Measurements from ENCODE around the gene NEURL4.

The NEURL4 gene

DNA sequence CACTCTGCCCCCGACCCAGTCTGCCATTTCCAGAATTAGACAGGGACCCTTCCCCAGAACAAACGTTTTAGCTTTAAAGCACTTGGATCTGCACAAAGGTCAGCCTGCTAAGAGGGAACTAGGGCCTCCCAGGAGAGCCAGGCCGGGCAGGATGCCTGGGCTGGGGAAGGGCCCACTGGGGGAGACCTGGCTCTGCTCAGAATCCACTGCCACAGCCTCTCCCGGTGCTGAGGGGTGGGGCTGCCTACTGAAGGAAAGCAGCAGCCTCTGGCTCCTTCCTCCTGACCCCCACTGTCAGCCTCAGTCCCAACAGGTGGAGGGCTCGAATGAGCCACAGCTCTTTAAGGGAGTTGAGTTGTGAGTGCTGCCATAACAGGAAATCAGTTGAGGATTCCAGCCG lies 36.4 kb downstream of the NEURL4 start:
- peaks cover 51 to 83% (median 63%) of the 10 kb centered on the region in 11 experiments for H3K27me3 ChIP-seq
- peaks cover 15 to 41% (median 37%) of the 10 kb centered on the region in 10 experiments for H3K4me1 ChIP-seq
- no peak for TF ChIP-seq Cebpa-rat (IDR thresholded peaks at IDR 0.05)

DNA sequence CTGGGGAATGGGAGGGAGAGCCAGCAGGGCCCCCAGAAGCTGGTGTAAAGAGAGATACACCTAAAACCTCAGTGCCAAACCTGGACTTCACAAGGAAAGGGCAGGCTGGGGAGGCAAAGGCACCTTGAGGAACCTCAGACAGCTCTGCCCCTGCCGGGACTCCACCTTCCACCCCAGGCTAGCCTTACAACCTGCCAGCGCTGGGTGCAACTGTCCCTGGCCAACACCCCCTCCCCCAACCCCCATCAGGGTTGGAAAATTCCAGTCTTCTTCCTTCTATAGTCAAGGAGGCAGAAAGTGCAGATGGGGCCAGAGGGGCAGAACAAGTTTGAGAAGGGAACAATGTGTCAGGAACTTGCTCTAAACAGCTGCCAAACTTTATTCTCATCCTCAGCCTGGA lies 36.9 kb downstream of the NEURL4 start:
- Histone ChIP-seq H3K9ac (no peak overlapping the region), H3K4me3 (no peak overlapping the region), H3K9me3 (replicated peaks in 1 of 11) (no peaks in the 10 kb centered on the region), H3K36me3 (no peaks in the 10 kb centered on the region), H3K27me3 (peaks cover 51 to 81% (median 64%) of the 10 kb centered on the region in 11 experiments), H3K4me1 (peaks cover 15 to 41% (median 37%) of the 10 kb centered on the region in 10 experiments), H3K4me2 (0 out of 22 replicates have a peak overlapping the region, but pooled peaks of 1 of the 11 experiments have one; percentile 2), H4K20me1 (peaks cover 0 to 16% (median 0%) of the 10 kb centered on the region in 11 experiments; a peak in 3 of 22 replicates), H3K27ac (no peak overlapping the region)
- TF ChIP-seq Cebpa-rat (IDR thresholded peaks at IDR 0.05), result no peak

More for the DNA sequence above, 36.4 kb downstream of the NEURL4 start:
- Histone ChIP-seq H3K9me3 (replicated peaks in 1 of 11) (no peaks in the 10 kb centered on the region), H4K20me1 (peaks cover 0 to 16% (median 0%) of the 10 kb centered on the region in 11 experiments; a peak in 3 of 22 replicates), H3K9ac (no peak overlapping the region), H3K36me3 (no peaks in the 10 kb centered on the region), H3K4me2 (peak overlapping the region in 5 of 11 experiments; percentile 2 to 76 (median 14); a peak in 8 of 22 replicates), H3K27ac (no peak overlapping the region), H3K4me3 (no peak overlapping the region)

DNA sequence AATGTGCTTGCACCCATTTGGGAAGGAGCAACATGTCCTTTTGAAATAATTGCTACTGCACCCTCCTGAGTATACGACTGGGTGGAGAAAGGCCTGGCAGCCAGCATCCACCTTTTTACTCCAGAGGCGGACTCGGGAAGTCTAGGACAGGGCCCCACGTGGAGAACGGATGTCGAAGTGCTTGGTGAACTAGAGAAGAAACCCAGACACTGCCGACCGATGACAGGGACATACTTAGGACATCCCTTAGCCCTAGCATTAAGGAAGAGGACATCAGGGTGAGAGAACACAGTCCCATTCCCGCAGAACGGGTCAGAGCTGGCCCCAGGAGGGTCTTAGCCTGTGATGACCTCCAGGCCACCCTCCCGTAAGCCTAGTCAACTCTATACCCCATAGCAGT lies 38.5 kb downstream of the NEURL4 start:
- no peak for TF ChIP-seq Cebpa-rat (IDR thresholded peaks at IDR 0.05)
- Histone ChIP-seq H3K9ac (no peak overlapping the region), H3K27me3 (peaks cover 44 to 66% (median 52%) of the 10 kb centered on the region in 11 experiments), H4K20me1 (peaks cover 0 to 13% (median 0%) of the 10 kb centered on the region in 11 experiments; a peak in 3 of 22 replicates), H3K27ac (no peak overlapping the region), H3K4me1 (peaks cover 4 to 39% (median 36%) of the 10 kb centered on the region in 10 experiments; a peak in 19 of 20 replicates), H3K4me3 (no peak overlapping the region), H3K4me2 (no peak overlapping the region), H3K9me3 (replicated peaks in 1 of 11) (no peaks in the 10 kb centered on the region), H3K36me3 (no peaks in the 10 kb centered on the region)

DNA sequence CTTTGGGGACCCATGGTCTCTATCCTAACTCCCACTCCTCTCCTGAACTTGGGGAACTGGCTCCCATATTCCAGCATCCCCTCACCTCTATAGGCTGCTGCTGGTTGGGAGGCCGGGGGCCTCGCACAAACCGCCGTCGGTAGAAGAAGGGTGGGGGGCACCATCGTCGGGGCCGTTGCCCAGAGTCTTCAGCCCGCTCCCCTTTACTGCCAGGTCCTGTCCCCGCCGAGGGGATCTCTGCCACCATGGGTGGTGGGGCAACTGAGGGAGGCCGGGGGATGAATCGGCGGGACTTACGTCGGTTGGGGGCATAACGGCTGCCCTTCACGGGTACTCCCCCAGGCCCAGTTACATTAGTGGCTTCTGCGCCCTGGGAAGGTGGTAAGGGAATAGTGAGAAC lies 39.0 kb downstream of the NEURL4 start:
- Histone ChIP-seq H4K20me1 (peaks cover 0 to 11% (median 0%) of the 10 kb centered on the region in 11 experiments; a peak in 3 of 22 replicates), H3K9me3 (replicated peaks in 1 of 11) (no peaks in the 10 kb centered on the region), H3K4me3 (no peak overlapping the region), H3K9ac (no peak overlapping the region), H3K27me3 (peaks cover 39 to 61% (median 47%) of the 10 kb centered on the region in 11 experiments), H3K36me3 (no peaks in the 10 kb centered on the region), H3K27ac (no peak overlapping the region), H3K4me1 (peaks cover 4 to 33% (median 30%) of the 10 kb centered on the region in 10 experiments; a peak in 19 of 20 replicates), H3K4me2 (no peak overlapping the region)
- no peak for TF ChIP-seq Cebpa-rat (IDR thresholded peaks at IDR 0.05)

DNA sequence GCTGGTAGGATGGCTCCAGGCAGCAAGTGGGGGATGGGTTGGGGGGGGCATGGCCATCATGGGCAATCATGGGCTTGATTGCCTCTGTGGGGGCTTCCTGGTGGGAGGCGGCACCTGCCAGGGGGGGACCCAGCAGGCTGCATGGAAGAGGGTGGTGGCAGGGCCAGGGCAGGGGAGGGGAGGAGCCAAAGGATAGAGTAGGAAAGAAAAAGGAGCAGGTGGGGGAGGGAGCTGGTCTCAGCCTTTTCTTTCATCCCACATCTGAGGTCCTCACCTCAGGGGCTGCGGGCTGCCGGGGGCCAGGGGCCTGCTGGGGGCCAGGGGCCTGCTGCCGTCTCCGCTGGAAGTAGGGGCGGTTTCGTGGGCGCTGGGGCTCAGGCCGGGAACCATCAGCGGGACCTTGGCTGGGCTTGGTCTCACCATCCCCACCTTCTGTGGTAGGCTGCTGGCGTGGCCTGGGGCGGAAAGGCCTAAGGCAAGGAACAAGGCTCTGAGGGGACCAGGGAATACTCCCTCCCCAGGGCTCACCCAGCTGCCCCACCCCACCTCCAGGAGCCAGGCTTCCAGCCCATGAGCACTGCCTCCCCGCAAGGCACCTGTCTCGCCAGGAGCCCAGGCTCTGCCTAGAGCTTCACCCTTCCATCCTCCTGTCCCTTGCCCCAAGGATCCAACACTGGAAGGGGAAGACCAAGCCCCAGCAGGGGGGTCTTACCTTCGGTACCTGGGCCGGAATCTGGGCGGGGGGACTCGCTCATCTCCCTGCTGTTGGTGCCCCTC lies 39.7 kb downstream of the NEURL4 start:
- peaks cover 0 to 11% (median 0%) of the 10 kb centered on the region in 11 experiments; a peak in 3 of 22 replicates for H4K20me1 ChIP-seq
- H3K4me1 ChIP-seq, result peaks cover 0 to 29% (median 25%) of the 10 kb centered on the region in 10 experiments; a peak in 17 of 20 replicates
- H3K4me3 ChIP-seq, result no peak overlapping the region
- H3K36me3 ChIP-seq, result no peaks in the 10 kb centered on the region
- no peak overlapping the region for H3K27ac ChIP-seq
- H3K27me3 ChIP-seq, result peaks cover 32 to 53% (median 40%) of the 10 kb centered on the region in 11 experiments
- no peak overlapping the region for H3K9ac ChIP-seq
- no peak overlapping the region for H3K4me2 ChIP-seq
- no peak for TF ChIP-seq Cebpa-rat (IDR thresholded peaks at IDR 0.05)
- H3K9me3 ChIP-seq (replicated peaks in 1 of 11), result no peaks in the 10 kb centered on the region

DNA sequence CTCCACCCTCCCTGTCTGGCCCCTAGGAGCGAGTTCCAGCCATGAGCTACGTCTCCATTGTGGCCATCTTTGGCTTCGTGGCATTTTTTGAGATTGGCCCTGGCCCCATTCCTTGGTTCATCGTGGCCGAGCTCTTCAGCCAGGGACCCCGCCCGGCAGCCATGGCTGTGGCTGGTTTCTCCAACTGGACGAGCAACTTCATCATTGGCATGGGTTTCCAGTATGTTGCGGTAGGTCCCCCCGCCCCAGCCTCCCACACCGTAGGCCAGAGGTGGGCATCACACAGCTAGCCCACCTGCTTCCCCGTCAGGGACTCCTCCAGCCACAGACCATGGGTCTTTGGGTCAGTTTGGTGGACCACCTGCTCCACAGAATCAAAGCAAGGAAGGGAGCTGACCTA lies 43.5 kb downstream of the NEURL4 start:
- TF ChIP-seq Cebpa-rat (IDR thresholded peaks at IDR 0.05), result no peak
- peaks cover 8 to 29% (median 16%) of the 10 kb centered on the region in 11 experiments; a peak in 20 of 22 replicates for H3K27me3 ChIP-seq
- no peaks in the 10 kb centered on the region for H3K36me3 ChIP-seq
- H3K27ac ChIP-seq, result no peak overlapping the region
- H3K9ac ChIP-seq, result no peak overlapping the region
- H3K4me3 ChIP-seq, result no peak overlapping the region
- H3K4me1 ChIP-seq, result peaks cover 26 to 42% (median 35%) of the 10 kb centered on the region in 10 experiments
- no peaks in the 10 kb centered on the region; a peak in 2 of 22 replicates for H4K20me1 ChIP-seq
- no peak overlapping the region for H3K4me2 ChIP-seq
- no peaks in the 10 kb centered on the region for H3K9me3 ChIP-seq (replicated peaks in 1 of 11)

DNA sequence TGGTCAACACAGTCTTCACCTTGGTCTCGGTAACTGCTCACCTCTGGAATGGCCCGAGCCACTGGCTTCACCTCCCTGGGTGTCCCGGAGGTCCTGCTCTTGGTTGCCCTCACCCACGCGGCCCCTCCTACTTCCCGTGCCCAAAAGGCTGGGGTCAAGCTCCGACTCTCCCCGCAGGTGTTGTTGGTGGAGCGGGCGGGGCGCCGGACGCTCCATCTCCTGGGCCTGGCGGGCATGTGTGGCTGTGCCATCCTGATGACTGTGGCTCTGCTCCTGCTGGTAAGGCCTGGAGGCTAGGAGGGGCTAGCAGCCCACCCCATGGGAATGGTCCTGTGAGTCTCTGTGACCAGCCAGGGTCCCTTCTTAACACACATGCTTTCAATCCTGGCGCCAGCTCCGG lies 44.2 kb downstream of the NEURL4 start:
- Histone ChIP-seq H3K27me3 (peaks cover 7 to 21% (median 11%) of the 10 kb centered on the region in 11 experiments; a peak in 19 of 22 replicates), H3K4me1 (peaks cover 26 to 46% (median 36%) of the 10 kb centered on the region in 10 experiments), H3K9me3 (replicated peaks in 1 of 11) (no peaks in the 10 kb centered on the region), H3K27ac (no peak overlapping the region), H3K4me3 (no peak overlapping the region), H3K4me2 (no peak overlapping the region), H3K36me3 (no peaks in the 10 kb centered on the region), H3K9ac (no peak overlapping the region), H4K20me1 (no peaks in the 10 kb centered on the region; a peak in 2 of 22 replicates)
- no peak for TF ChIP-seq Cebpa-rat (IDR thresholded peaks at IDR 0.05)

DNA sequence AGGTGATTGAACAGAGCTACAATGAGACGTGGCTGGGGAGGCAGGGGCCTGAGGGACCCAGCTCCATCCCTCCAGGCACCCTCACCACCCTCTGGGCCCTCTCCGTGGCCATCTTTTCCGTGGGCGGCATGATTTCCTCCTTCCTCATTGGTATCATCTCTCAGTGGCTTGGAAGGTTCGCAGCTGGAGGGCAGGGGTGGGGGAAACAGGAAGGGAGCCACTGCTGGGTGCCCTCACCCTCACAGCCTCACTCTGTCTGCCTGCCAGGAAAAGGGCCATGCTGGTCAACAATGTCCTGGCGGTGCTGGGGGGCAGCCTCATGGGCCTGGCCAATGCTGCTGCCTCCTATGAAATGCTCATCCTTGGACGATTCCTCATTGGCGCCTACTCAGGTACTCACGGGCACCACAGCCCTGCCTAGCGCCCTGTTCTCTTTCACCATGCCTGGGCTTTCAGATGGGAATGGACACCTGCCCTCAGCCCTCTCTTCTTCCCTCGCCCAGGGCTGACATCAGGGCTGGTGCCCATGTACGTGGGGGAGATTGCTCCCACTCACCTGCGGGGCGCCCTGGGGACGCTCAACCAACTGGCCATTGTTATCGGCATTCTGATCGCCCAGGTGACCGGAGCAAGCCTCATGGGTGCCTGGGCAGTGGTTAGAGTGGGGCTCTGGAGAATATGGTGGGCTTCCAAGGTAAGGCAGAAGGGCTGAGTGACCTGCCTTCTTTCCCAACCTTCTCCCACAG lies 45.5 kb downstream of the NEURL4 start:
- Histone ChIP-seq H3K9ac (peak overlapping the region in 3 of 11 experiments; percentile 17 to 40 (median 18); a peak in 3 of 22 replicates), H3K27me3 (peaks cover 7 to 21% (median 11%) of the 10 kb centered on the region in 11 experiments; a peak in 19 of 22 replicates), H3K9me3 (replicated peaks in 1 of 11) (no peaks in the 10 kb centered on the region), H3K36me3 (no peaks in the 10 kb centered on the region), H3K27ac (peak overlapping the region in 3 of 11 experiments; percentile 22 to 52 (median 39); a peak in 4 of 22 replicates), H4K20me1 (no peaks in the 10 kb centered on the region; a peak in 2 of 22 replicates), H3K4me3 (peak overlapping the region in 1 of 10 experiments; percentile 4; a peak in 1 of 20 replicates), H3K4me2 (peak overlapping the region; percentile 98 to 100 (median 100)), H3K4me1 (peaks cover 26 to 46% (median 36%) of the 10 kb centered on the region in 10 experiments)
- no peak for TF ChIP-seq Cebpa-rat (IDR thresholded peaks at IDR 0.05)

Measured in BLaER1 treated with 17β-estradiol and CSF1 and Interleukin-3, amounts not matched to agents 10 nM and 100 nM (cell line).